MCF 10A (cell line): Measurements from ENCODE around the gene GLI1. TPM values are rescaled to one million over a fixed set of nuclear protein-coding genes. Genes with fewer than 3 reads are reported as not detected.
A peak's percentile ranks its signal among the peaks of the same experiment; 100 is the strongest.

ENCODE experiments used
- BruUV-seq: library from RNA; stranded (reverse); fragments of 400-500 nt; replicated peaks from 2 replicates; lab custom pipeline; 2021; lab: Mats Ljungman, UMichigan
- CTCF ChIA-PET: fragments of 300-600 bp; sonication (Branson Sonifier 250); formaldehyde crosslinking; extraction: SDS; loops from one replicate; lab custom pipeline; 2021; ENCODE audit warnings: antibody characterized with exemption, inconsistent platforms; lab: Yijun Ruan, JAX
- POLR2A ChIA-PET: fragments of 300-600, 350-650 bp; sonication (Branson Sonifier 250); formaldehyde crosslinking; extraction: SDS; loops from one replicate; lab custom pipeline; 2020; ENCODE audit warnings: antibody characterized with exemption, inconsistent platforms; lab: Yijun Ruan, JAX
- DNase-seq: peaks from one replicate; pipeline ENCODE4 v3.0.0-alpha.2; 2018; ENCODE audit not compliant: unreplicated experiment
- H3K27ac Mint-ChIP-seq: one replicate; pipeline ENCODE4 v1.8.0; 2022; ENCODE audit warnings: mild to moderate bottlenecking, low read depth, mixed read lengths; ENCODE audit not compliant: unreplicated experiment
- H3K27me3 Mint-ChIP-seq: one replicate; pipeline ENCODE4 v1.8.0; 2022; ENCODE audit warnings: mixed read lengths; ENCODE audit not compliant: insufficient read depth, unreplicated experiment
- H3K36me3 Mint-ChIP-seq: one replicate; pipeline ENCODE4 v1.8.0; 2022; ENCODE audit warnings: mild to moderate bottlenecking, moderate library complexity, mixed read lengths; ENCODE audit not compliant: insufficient read depth, unreplicated experiment
- H3K4me1 Mint-ChIP-seq: one replicate; pipeline ENCODE4 v1.8.0; 2022; ENCODE audit warnings: mixed read lengths; ENCODE audit not compliant: insufficient read depth, unreplicated experiment
- H3K4me3 Mint-ChIP-seq: one replicate; pipeline ENCODE4 v1.8.0; 2022; ENCODE audit warnings: mild to moderate bottlenecking, moderate library complexity, mixed read lengths; ENCODE audit not compliant: unreplicated experiment
- H3K9me3 Mint-ChIP-seq: one replicate; pipeline ENCODE4 v1.8.0; 2022; ENCODE audit warnings: mixed read lengths; ENCODE audit not compliant: unreplicated experiment
- intact Hi-C: fragments of 100-400 bp; cut with micrococcal nuclease; formaldehyde crosslinking; loops from 2 replicates; pipeline ENCODE4 v1.14.1; 2022
- total RNA-seq: library from RNA; stranded (reverse); gene quantifications from 2 replicates; pipeline ENCODE4 v1.2.3, GENCODE V29; 2022
- TF ChIP-seq, protein P1 (sequence below): fragments of 200-600 bp; IDR thresholded peaks from one replicate; pipeline ENCODE4 v1.8.0; 2022; ENCODE audit warnings: antibody characterized with exemption, mild to moderate bottlenecking; ENCODE audit not compliant: unreplicated experiment

Gene GLI1
- total RNA-seq, 1 experiment from 2014 or later, result not detected

GRCh38 chr12:57477710-57478681, 18.4 kb downstream of the GLI1 start:
- no peak overlapping the region for H3K27ac Mint-ChIP-seq
- H3K4me1 Mint-ChIP-seq, result peaks cover 7% of the 10 kb centered on the region
- no peak overlapping the region for H3K4me3 Mint-ChIP-seq
- TF ChIP-seq, protein P1, sequence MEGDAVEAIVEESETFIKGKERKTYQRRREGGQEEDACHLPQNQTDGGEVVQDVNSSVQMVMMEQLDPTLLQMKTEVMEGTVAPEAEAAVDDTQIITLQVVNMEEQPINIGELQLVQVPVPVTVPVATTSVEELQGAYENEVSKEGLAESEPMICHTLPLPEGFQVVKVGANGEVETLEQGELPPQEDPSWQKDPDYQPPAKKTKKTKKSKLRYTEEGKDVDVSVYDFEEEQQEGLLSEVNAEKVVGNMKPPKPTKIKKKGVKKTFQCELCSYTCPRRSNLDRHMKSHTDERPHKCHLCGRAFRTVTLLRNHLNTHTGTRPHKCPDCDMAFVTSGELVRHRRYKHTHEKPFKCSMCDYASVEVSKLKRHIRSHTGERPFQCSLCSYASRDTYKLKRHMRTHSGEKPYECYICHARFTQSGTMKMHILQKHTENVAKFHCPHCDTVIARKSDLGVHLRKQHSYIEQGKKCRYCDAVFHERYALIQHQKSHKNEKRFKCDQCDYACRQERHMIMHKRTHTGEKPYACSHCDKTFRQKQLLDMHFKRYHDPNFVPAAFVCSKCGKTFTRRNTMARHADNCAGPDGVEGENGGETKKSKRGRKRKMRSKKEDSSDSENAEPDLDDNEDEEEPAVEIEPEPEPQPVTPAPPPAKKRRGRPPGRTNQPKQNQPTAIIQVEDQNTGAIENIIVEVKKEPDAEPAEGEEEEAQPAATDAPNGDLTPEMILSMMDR, result no peak
- peak; percentile 40 for DNase-seq
- H3K9me3 Mint-ChIP-seq, result no peaks in the 10 kb centered on the region
- no peaks in the 10 kb centered on the region for H3K36me3 Mint-ChIP-seq
- H3K27me3 Mint-ChIP-seq, result peaks cover 83% of the 10 kb centered on the region
- intact Hi-C loops, result no loop called here
- ChIA-PET CTCF (interaction anchor here (0.8 to 1.0 kb wide), 2 partner anchors 9 to 15 kb away, joined by 3 to 4 read pairs; no protein-coding TSS in a partner anchor), POLR2A (no interaction called here)
- no TSS peak for BruUV-seq

DNA sequence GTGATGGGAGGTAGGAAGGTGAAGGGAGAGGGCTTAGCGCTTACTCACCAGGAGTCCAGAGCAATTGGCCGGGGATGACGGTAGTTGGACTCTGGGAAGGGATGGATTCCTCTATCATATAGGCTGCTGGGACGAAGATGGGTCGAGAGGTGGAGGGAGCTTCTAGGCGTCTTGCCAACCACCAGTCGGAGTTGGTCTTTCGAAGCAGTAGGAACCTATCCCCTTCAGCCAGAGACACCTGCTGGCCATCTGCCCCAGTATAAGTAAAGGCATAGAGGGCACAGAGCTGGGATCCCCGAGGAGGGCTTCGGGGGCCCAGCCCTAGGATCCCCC, 19.4 kb downstream of the GLI1 start:
- H3K4me1 Mint-ChIP-seq, result peaks cover 13% of the 10 kb centered on the region
- ChIA-PET CTCF (interaction anchor here (0.8 to 2.4 kb wide), 2 partner anchors 16 to 24 kb away, joined by 3 to 10 read pairs; partner anchors contain the start of gene INHBE), POLR2A (no interaction called here)
- H3K9me3 Mint-ChIP-seq, result no peaks in the 10 kb centered on the region
- no peaks in the 10 kb centered on the region for H3K36me3 Mint-ChIP-seq
- peaks cover 81% of the 10 kb centered on the region for H3K27me3 Mint-ChIP-seq
- DNase-seq, result no peak
- H3K4me3 Mint-ChIP-seq, result no peak overlapping the region
- no TSS peak for BruUV-seq
- H3K27ac Mint-ChIP-seq, result no peak overlapping the region
- TF ChIP-seq, protein P1, result no peak
- intact Hi-C loops, result no loop called here

DNA sequence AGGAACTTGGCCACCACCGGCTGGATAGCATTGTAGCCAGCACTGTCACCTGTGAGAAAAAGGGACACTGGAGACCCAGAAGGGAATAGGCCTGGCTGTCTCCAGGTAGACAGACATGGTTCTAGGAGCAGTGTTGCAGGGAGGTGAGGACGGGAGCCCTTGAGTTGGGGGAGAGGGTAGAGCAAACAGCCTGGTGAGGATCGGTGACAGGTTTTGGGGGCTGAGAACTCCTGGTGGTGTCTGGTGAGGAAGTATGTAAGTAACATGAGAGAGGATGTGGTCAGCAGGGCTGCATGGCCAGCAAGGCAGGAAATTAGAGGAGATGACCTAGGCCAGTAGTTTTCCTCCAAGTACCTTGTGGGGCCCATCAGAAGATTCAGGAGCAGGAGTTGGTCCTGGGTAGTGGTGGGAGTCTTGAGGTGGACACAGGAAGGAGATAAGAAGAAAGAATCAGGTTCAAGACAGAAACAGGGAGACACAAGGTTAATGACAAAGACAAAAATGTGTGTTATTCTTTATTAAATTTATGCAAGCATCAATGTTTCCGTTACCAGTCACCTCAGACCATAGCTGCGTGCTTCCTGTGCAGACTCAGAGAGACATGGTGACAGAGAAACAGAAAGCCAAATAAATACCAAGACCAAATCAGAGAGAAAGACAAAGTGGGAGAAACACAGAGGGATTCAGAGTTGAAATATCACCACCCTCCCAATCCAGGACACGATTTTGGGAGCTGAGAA, 20.0 kb downstream of the GLI1 start, which contains the start of gene ARHGAP9:
Gene ARHGAP9 (minus strand): TSS at position 491 of the 740 bp plus-strand sequence. CDS start 460 bp downstream, at position 31.
- intact Hi-C loops, result no loop called here
- ChIA-PET CTCF (interaction anchor here (0.8 to 2.4 kb wide), 3 partner anchors 16 to 25 kb away, joined by 3 to 10 read pairs (median 7); partner anchors contain the start of gene INHBE), POLR2A (no interaction called here)
- Mint-ChIP-seq H3K4me3 (no peak within 1 kb of the TSS), H3K4me1 (peaks cover 13% of the 10 kb centered on the region), H3K27me3 (peaks cover 76% of the 10 kb centered on the region), H3K9me3 (no peaks in the 10 kb centered on the region), H3K27ac (no peak within 1 kb of the TSS), H3K36me3 (no peaks in the 10 kb centered on the region)
- no peak for DNase-seq
- TF ChIP-seq, protein P1, result no peak
- no TSS peak for BruUV-seq

- no peak for DNase-seq
- BruUV-seq, result no TSS peak
- Mint-ChIP-seq H3K27me3 (peaks cover 55% of the 10 kb centered on the region), H3K27ac (no peak overlapping the region), H3K4me1 (peaks cover 13% of the 10 kb centered on the region), H3K36me3 (no peaks in the 10 kb centered on the region), H3K4me3 (no peak overlapping the region), H3K9me3 (no peaks in the 10 kb centered on the region)
- intact Hi-C loops, result no loop called here
- POLR2A ChIA-PET, result no interaction called here
- CTCF ChIA-PET, result interaction anchor here (0.6 to 1.1 kb wide), 3 partner anchors 8 to 56 kb away, joined by 3 read pairs; no protein-coding TSS in a partner anchor
- TF ChIP-seq, protein P1, result no peak
Observed at GRCh38 chr12:57481671-57482070, 22.1 kb downstream of the GLI1 start.
